ENCODE data around the gene PMAIP1. TPM values are rescaled to one million over a fixed set of nuclear protein-coding genes. Genes with fewer than 3 reads are reported as not detected.

The PMAIP1 gene
- total and polyA plus RNA-seq, 9 of the 15 experiments (the other 6 are each of a cell fraction or from before 2014, with no cell fraction given) = 8.0 to 22.9 (median 14.9) TPM

- peak; percentile 89 for TF ChIP-seq RBM25 (IDR thresholded peaks at IDR 0.05; ENCODE audit: low read depth, low read length, severe bottlenecking)
- peak; percentile 71 to 75 for TF ChIP-seq KDM1A (IDR thresholded peaks at IDR 0.05)
These were observed 5.9 kb downstream of the PMAIP1 start (continued) for GRCh38 chr18:59905686-59906091.

- POLR2A ChIA-PET = no interaction called here
- Histone ChIP-seq H3K9me3 (replicated peaks; ENCODE audit: control insufficient read depth, insufficient read depth, low read depth, low read length) (no peaks in the 10 kb centered on the region), H2AFZ (ENCODE audit: low read depth, low read length) (no peak overlapping the region), H3K9ac (ENCODE audit: insufficient read depth in 1 of 2, low read depth in 2 of 2, low read length in 2 of 2) (no peak overlapping the region), H3K4me2 (ENCODE audit: insufficient read depth, low read length) (no peak overlapping the region), H3K27ac (ENCODE audit: extremely low read depth, low read depth, low read length) (no peak overlapping the region), H3K27me3 (ENCODE audit: control insufficient read depth in 2 of 2, insufficient read depth in 2 of 2, low read length in 2 of 2) (no peaks in the 10 kb centered on the region), H3K4me1 (replicated peaks in 1 of 2; ENCODE audit: control insufficient read depth in 2 of 2, insufficient read depth in 2 of 2, low read length in 2 of 2) (peaks cover 0 to 12% of the 10 kb centered on the region in 2 experiments; a peak in 4 of 5 replicates), H3K79me2 (ENCODE audit: control insufficient read depth, insufficient read depth, low read length) (peaks cover 23% of the 10 kb centered on the region), H4K20me1 (replicated peaks; ENCODE audit: control insufficient read depth, insufficient read depth, low read length) (0 out of 2 replicates have a peak, but pooled peaks cover 6% of the 10 kb centered on the region), H3K36me3 (ENCODE audit: control insufficient read depth, insufficient read depth, low read length) (peaks cover 18% of the 10 kb centered on the region), H3K4me3 (no peak overlapping the region), H3K9me1 (ENCODE audit: control insufficient read depth, insufficient read depth, low read length) (no peaks in the 10 kb centered on the region)
- in situ Hi-C loops (cut with MboI) (no loop called here), intact Hi-C loops (cut with micrococcal nuclease) (no loop called here)
- no peak for FAIRE-seq
- TF ChIP-seq, protein P1, sequence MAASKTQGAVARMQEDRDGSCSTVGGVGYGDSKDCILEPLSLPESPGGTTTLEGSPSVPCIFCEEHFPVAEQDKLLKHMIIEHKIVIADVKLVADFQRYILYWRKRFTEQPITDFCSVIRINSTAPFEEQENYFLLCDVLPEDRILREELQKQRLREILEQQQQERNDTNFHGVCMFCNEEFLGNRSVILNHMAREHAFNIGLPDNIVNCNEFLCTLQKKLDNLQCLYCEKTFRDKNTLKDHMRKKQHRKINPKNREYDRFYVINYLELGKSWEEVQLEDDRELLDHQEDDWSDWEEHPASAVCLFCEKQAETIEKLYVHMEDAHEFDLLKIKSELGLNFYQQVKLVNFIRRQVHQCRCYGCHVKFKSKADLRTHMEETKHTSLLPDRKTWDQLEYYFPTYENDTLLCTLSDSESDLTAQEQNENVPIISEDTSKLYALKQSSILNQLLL (CRISPR knock-in tag; IDR thresholded peaks at IDR 0.05; ENCODE audit: borderline replicate concordance) = no peak
- TF ChIP-seq ZBTB1 (CRISPR knock-in tag; IDR thresholded peaks at IDR 0.05; ENCODE audit: borderline replicate concordance, low read depth) = no peak
- TF ChIP-seq CCAR2 (IDR thresholded peaks at IDR 0.05; ENCODE audit: low read depth, low read length) = no peak
- no peak for TF ChIP-seq NR2C2 (CRISPR knock-in tag; IDR thresholded peaks at IDR 0.05)
- 0 out of 2 replicates have a peak, but pooled peaks have one; percentile 8 for TF ChIP-seq NR2C2 (tag; IDR thresholded peaks at IDR 0.05)
- TF ChIP-seq, protein P2, sequence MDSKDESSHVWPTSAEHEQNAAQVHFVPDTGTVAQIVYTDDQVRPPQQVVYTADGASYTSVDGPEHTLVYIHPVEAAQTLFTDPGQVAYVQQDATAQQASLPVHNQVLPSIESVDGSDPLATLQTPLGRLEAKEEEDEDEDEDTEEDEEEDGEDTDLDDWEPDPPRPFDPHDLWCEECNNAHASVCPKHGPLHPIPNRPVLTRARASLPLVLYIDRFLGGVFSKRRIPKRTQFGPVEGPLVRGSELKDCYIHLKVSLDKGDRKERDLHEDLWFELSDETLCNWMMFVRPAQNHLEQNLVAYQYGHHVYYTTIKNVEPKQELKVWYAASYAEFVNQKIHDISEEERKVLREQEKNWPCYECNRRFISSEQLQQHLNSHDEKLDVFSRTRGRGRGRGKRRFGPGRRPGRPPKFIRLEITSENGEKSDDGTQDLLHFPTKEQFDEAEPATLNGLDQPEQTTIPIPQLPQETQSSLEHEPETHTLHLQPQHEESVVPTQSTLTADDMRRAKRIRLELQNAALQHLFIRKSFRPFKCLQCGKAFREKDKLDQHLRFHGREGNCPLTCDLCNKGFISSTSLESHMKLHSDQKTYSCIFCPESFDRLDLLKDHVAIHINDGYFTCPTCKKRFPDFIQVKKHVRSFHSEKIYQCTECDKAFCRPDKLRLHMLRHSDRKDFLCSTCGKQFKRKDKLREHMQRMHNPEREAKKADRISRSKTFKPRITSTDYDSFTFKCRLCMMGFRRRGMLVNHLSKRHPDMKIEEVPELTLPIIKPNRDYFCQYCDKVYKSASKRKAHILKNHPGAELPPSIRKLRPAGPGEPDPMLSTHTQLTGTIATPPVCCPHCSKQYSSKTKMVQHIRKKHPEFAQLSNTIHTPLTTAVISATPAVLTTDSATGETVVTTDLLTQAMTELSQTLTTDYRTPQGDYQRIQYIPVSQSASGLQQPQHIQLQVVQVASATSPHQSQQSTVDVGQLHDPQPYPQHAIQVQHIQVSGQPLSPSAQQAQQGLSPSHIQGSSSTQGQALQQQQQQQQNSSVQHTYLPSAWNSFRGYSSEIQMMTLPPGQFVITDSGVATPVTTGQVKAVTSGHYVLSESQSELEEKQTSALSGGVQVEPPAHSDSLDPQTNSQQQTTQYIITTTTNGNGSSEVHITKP (IDR thresholded peaks at IDR 0.05; ENCODE audit: partially characterized antibody) = no peak
- BruUV-seq (replicated peaks) = no TSS peak
- CTCF ChIA-PET (ENCODE audit: low intra/inter-chr PET ratio) = no interaction called here
- no peak for ATAC-seq
- no peak for DNase-seq (ENCODE audit: extremely low read depth in 1 of 4, low spot score in 3 of 4)
- 23% methylated on average over 3 of the region's 3 CpGs for WGBS (ENCODE audit: insufficient coverage, low coverage, missing lambda C conversion rate)
These were observed 6.4 kb downstream of the PMAIP1 start for GRCh38 chr18:59906203-59906602.
